LNCaP clone FGC (cell line): ENCODE measurements around the gene SAMD11.
"Not testable (repeated sequence)": the region's sequence is repeated elsewhere in the genome, so short reads cannot be mapped to it uniquely, and the experiment has no call there.

ENCODE experiments used
- DNase-seq: peaks from one replicate; pipeline ENCODE4 v3.0.0-alpha.2; 2011; ENCODE audit warnings: low read depth
- H3K4me3 ChIP-seq: 2 replicates; pipeline ENCODE4 v1.5.1; 2011; ENCODE audit warnings: mild to moderate bottlenecking, low read depth, low read length, control low read depth
- TF ChIP-seq, protein P1 (sequence below): IDR thresholded peaks from 2 replicates; pipeline ENCODE4 v1.5.1; 2012; ENCODE audit warnings: mild to moderate bottlenecking; ENCODE audit not compliant: control insufficient read depth, insufficient read depth; ENCODE audit errors: extremely low read depth

Gene SAMD11

DNA sequence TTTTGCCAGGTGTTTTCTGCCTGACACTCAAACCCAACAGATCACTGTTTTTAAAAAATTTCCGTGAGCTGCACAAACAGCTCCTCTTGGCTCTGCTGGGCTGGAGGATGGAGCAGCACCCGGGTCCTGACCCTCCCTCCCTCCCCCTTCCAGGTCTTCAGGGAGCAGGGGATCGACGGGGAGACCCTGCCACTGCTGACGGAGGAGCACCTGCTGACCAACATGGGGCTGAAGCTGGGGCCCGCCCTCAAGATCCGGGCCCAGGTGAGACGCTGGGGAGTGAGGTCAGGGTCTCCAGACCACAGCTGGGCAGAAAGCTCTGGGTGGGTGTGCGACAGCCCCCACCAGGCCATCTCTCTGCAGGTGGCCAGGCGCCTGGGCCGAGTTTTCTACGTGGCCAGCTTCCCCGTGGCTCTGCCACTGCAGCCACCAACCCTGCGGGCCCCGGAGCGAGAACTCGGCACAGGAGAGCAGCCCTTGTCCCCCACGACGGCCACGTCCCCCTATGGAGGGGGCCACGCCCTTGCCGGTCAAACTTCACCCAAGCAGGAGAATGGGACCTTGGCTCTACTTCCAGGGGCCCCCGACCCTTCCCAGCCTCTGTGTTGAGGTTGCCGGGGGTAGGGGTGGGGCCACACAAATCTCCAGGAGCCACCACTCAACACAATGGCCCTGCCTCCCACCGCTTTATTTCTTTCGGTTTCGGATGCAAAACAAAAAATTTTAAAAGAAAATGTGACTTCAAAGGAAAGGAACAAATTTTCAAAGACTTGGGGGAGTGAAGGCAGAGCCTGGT lies 20.0 kb downstream of the SAMD11 start:
- H3K4me3 ChIP-seq, result no peak overlapping the region
- TF ChIP-seq, protein P1, sequence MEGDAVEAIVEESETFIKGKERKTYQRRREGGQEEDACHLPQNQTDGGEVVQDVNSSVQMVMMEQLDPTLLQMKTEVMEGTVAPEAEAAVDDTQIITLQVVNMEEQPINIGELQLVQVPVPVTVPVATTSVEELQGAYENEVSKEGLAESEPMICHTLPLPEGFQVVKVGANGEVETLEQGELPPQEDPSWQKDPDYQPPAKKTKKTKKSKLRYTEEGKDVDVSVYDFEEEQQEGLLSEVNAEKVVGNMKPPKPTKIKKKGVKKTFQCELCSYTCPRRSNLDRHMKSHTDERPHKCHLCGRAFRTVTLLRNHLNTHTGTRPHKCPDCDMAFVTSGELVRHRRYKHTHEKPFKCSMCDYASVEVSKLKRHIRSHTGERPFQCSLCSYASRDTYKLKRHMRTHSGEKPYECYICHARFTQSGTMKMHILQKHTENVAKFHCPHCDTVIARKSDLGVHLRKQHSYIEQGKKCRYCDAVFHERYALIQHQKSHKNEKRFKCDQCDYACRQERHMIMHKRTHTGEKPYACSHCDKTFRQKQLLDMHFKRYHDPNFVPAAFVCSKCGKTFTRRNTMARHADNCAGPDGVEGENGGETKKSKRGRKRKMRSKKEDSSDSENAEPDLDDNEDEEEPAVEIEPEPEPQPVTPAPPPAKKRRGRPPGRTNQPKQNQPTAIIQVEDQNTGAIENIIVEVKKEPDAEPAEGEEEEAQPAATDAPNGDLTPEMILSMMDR, result no peak
- DNase-seq, result no peak

DNA sequence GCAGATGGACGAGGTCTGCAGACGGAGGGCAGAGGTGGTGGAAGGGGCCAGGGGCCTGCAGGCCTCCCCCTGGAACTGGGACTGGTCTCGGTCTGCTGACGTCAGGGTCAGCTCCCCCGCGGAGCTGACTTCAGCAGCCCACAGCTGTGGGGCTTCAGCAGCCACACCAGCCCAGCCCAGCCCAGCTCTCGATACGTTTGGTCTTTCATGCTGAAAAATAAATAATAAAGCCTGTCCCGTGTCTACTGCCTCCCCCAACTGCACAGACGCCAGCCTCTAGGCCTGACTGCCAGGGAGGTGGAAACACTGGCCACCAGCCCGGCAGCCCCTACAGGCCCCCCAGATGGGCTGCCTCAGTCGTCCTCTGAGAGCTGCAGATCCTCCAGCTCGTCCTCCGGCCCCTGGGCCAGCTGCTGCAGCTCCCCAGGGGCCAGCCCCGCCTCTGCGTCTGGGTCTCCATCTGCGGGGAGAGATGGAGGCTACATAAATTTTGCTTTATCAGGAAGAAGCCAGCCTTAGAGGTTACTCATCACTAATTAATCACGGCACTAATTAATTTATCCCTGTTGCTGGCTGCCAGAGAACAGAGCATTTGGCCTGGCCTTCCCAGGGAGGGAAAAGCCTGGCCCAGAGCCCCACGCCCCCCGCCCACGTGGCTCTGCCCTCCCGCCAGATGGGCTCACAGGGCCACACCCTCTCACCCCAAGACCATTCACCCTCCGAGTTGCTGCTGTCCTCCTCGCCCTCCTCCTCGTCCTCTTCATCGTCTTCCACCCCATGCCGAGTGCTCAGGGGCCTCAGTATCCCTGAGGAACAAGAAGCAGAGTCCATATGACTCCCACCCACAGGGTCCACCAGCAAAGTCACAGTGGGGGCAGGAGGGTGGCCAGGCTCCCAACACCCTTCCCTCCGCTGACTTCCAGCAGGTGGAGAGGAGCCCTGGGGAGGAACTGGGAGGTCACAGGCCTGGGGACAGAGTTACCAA lies 20.9 kb downstream of the SAMD11 start:
- no peak for DNase-seq
- no peak overlapping the region for H3K4me3 ChIP-seq
- TF ChIP-seq, protein P1, result no peak

DNA sequence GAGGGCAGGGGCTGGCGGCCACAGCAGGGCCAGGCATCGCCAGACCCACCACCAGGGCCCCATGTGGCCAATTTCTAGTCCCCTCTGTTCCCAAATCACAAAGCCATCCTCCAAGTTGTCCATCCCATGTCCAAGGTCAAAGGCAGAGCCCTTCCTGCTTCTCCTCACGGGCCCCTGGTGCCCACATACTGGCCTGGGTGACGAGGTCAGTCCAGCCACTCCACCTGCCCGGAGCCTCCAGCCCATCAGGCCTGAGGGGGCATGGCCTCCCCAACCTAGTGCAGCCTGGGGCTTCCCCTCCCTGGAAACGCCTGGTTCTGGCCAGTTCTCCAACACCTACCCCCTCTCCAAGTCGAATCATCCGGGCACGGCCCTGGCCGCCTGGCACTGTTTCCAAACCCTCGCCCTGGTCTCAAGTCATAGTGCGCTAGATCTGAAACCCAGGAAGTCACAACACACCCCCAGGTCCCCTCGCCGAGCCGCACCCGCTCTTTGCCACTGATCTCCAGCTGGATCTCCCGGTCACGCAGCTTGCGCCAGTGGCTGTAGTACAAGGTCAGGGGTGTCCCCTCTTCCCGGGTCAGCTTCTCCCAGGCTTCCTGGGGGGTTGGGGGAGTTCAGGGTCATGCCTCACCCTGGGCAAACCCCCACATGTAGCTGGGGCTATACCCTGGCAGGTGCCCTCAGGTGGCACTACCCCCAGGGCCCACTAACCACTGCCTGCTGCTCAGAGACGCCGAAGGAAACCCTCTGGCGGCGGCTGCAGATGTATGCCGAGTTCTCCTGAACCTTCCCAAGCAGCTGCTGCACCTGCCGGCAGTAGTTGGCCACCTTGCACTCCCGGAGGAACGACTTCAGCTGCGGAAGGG lies 22.2 kb downstream of the SAMD11 start:
- no peak for DNase-seq
- H3K4me3 ChIP-seq, result no peak overlapping the region
- TF ChIP-seq, protein P1, result no peak

DNA sequence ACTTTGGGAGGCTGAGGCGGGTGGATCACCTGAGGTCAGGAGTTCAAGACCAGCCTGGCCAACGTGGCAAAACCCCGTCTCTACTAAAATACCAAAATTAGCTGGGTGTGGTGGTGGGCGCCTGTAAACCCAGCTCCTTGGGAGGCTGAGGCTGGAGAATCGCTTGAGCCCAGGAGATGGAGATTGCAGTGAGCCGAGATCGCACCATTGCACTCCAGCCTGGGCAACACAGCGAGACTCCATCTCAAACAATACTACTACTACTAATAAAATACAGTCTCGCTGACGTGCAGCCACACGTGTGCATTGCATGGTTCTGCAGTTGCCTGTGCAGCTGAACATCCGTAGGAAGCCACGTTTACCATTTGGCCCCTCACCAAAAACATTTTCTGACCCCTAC lies 23.1 kb downstream of the SAMD11 start:
- not testable (repeated sequence) for H3K4me3 ChIP-seq, DNase-seq

DNA sequence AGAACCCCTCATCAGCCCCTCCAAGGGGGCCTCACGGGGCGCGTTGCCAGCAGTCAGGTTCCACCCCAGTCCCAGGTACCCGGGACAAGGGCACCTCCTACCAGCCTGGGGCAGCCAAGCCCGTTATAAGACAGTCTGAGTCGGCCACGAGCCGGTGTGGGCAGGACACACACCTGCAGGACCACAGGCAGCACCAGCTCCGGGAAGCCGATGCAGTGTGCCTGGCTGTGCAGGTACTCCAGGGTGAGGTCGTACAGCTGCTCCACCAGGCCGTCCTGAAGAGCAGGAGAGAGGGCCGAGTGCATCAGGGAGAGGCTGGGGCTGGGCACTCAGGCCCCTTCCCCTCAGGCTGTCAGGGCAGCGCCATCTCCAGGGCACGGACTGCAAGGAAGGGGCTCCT lies 24.2 kb downstream of the SAMD11 start:
- H3K4me3 ChIP-seq, result no peak overlapping the region
- TF ChIP-seq, protein P1, result no peak
- DNase-seq, result no peak

DNA sequence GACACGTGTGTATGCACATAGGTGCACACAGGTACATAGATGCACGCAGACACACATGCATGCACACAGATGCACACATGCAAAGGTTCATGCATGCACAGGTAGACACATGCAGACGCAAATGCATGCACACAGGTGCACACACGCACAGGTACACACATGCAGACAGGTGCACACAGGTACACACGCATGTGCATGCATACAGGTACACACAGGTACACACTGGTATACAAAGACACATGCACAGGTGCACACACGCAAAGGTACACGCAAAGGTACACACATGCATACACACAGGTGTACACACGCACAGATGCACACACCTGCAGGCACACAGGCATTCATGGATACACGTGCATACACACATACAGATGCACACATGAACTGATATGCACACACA lies 26.5 kb downstream of the SAMD11 start:
- H3K4me3 ChIP-seq, result no peak overlapping the region
- TF ChIP-seq, protein P1, result no peak
- no peak for DNase-seq
